Endothelial cell of umbilical vein (primary cell): ENCODE measurements around the gene AKAP13.

Source experiments
- EZH2 ChIP-seq: IDR thresholded peaks from 2 replicates; pipeline ENCODE4 v1.6.1; 2012; ENCODE audit warnings: borderline replicate concordance, low read depth, mild to moderate bottlenecking, moderate library complexity, low read length, inconsistent platforms; ENCODE audit not compliant: severe bottlenecking
- FOS ChIP-seq: IDR thresholded peaks from 2 replicates; pipeline ENCODE4 v1.6.1; 2011; ENCODE audit warnings: mild to moderate bottlenecking, low read length, moderate library complexity, borderline replicate concordance; ENCODE audit not compliant: insufficient read depth
- GATA2 ChIP-seq: IDR thresholded peaks from 2 replicates; pipeline ENCODE4 v1.7.0; 2011; ENCODE audit warnings: low read depth, mild to moderate bottlenecking, moderate library complexity, mixed read lengths, low read length; ENCODE audit not compliant: insufficient read length, insufficient read depth
- JUN ChIP-seq: IDR thresholded peaks from 2 replicates; pipeline ENCODE4 v1.6.1; 2011; ENCODE audit warnings: borderline replicate concordance, low read depth; ENCODE audit not compliant: insufficient read length, insufficient read depth
- POLR2A ChIP-seq: IDR thresholded peaks from 2 replicates; pipeline ENCODE4 v1.6.1; 2012; ENCODE audit warnings: low read depth, mild to moderate bottlenecking, control low read depth, low read length
- POLR2AphosphoS5 ChIP-seq: IDR thresholded peaks from 2 replicates; pipeline ENCODE4 v1.6.1; 2012; ENCODE audit warnings: low read depth, mild to moderate bottlenecking, control low read depth, low read length, moderate library complexity; ENCODE audit not compliant: insufficient read depth
- TF ChIP-seq, protein P1 (sequence below), 2 donors: IDR thresholded peaks; 1 replicate in 1 of 2; 2 replicates in 1 of 2; pipeline ENCODE4 v1.5.1; 2011; ENCODE audit warnings: low read length in 2 of 2, mild to moderate bottlenecking in 2 of 2, moderate library complexity in 2 of 2, control low read depth in 1 of 2, inconsistent platforms in 1 of 2, low read depth in 1 of 2; ENCODE audit not compliant: insufficient read depth in 1 of 2; ENCODE audit errors: extremely low read depth in 1 of 2
- TF ChIP-seq, protein P2 (sequence below): IDR thresholded peaks from 2 replicates; pipeline ENCODE4 v1.6.1; 2011; ENCODE audit not compliant: insufficient read depth, insufficient read length

DNA sequence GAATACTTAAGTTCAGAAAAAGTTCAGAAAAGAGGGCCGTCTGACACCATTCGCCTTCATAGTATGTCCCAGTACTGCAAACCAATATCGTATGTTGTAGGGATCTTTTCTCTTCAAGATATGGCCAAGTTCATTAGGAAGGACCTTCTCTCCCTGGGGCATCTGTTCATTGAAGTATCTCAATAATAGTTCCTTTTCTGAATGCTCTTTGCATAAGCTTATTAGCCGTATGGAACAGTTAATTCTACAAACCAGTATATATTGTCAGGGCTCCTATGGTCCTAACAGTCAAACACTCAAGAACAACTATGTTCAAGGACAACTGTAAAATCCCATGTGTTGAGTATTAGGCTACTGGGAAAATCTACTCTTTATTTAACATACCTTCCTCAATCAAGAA, 211.2 kb downstream of the AKAP13 start:
- TF ChIP-seq, protein P1, sequence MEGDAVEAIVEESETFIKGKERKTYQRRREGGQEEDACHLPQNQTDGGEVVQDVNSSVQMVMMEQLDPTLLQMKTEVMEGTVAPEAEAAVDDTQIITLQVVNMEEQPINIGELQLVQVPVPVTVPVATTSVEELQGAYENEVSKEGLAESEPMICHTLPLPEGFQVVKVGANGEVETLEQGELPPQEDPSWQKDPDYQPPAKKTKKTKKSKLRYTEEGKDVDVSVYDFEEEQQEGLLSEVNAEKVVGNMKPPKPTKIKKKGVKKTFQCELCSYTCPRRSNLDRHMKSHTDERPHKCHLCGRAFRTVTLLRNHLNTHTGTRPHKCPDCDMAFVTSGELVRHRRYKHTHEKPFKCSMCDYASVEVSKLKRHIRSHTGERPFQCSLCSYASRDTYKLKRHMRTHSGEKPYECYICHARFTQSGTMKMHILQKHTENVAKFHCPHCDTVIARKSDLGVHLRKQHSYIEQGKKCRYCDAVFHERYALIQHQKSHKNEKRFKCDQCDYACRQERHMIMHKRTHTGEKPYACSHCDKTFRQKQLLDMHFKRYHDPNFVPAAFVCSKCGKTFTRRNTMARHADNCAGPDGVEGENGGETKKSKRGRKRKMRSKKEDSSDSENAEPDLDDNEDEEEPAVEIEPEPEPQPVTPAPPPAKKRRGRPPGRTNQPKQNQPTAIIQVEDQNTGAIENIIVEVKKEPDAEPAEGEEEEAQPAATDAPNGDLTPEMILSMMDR (IDR thresholded peaks at IDR 0.05; ENCODE audit: extremely low read depth in 1 of 2, insufficient read depth in 1 of 2, low read depth in 1 of 2, low read length in 2 of 2), result no peak
- TF ChIP-seq EZH2 (no peak), POLR2AphosphoS5 (no peak), POLR2A (no peak), GATA2 (no peak), FOS (no peak), JUN (no peak)
- TF ChIP-seq, protein P2, sequence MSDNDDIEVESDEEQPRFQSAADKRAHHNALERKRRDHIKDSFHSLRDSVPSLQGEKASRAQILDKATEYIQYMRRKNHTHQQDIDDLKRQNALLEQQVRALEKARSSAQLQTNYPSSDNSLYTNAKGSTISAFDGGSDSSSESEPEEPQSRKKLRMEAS, result no peak
